HG03103 (cell line): ENCODE data around the gene PHC1.

Experiments
- ATAC-seq: cut with Tn5 transposase; IDR thresholded peaks from one replicate; pipeline ENCODE4 v1.9.1; 2021; ENCODE audit warnings: low read depth; ENCODE audit not compliant: unreplicated experiment

PHC1 gene

DNA sequence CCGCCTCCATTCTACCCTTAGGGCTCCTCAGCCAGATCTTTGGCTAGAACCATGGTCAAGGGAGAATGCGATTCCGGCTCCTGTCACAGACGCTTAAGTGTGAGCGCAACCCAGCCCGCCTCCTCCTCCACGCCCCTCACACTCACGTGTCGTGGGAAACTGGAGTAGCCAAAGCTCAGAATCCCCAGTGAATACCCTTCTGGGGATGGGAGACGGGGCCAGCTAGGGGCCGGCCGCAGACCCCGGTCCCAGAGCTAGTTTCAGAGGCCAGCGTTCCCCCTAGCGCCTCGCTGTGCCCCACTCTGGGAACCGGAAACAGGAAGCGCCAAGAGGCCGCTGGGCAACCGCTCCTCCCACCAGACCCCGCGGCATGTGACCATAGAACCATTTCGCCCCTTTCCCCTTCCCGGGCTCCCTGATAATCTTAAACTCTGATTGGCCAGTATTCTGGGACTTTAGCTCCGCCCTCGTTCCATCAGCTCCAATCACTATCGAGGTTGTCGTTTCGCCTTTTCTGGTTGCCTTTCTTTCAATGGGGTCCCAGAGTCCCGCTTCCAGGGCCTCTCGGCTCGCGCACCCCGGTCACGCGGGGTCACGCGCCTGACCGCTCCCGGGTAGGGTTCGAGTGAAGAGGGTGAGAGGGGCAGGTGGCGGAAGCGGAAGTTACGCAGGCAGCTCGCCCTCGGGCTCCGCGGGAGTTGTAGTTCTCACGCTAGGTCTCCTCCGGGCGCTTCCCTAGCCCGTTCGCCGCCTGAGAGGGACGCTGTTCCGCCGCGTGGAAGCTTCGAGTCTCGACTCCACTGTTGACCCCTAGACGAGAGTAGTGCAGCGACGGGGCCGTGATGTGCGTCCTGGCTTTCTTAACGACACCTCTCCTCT, 35.3 kb downstream of the PHC1 start, which contains the start of gene M6PR:
Gene M6PR, minus strand, starts transcription at position 304 of the 879 bp plus-strand sequence. CDS start 3,241 bp downstream, outside the sequence.
- ATAC-seq = peak; percentile 82

DNA sequence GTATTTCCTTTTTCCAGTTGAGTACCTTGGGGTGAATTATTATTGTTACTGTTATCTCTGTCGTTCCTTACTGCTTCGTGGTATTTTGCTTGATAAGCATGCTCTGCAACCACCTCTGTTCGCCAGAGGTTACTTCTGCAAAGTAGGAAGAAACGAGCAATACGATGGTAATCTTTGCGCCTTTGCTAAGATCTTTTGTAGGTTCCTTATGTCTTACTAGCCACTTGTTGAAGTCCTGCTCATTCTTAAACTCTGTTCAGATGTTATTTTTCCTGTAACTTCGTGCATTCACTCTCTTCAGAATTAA, 35.9 kb downstream of the PHC1 start:
- peak; percentile 6 for ATAC-seq

DNA sequence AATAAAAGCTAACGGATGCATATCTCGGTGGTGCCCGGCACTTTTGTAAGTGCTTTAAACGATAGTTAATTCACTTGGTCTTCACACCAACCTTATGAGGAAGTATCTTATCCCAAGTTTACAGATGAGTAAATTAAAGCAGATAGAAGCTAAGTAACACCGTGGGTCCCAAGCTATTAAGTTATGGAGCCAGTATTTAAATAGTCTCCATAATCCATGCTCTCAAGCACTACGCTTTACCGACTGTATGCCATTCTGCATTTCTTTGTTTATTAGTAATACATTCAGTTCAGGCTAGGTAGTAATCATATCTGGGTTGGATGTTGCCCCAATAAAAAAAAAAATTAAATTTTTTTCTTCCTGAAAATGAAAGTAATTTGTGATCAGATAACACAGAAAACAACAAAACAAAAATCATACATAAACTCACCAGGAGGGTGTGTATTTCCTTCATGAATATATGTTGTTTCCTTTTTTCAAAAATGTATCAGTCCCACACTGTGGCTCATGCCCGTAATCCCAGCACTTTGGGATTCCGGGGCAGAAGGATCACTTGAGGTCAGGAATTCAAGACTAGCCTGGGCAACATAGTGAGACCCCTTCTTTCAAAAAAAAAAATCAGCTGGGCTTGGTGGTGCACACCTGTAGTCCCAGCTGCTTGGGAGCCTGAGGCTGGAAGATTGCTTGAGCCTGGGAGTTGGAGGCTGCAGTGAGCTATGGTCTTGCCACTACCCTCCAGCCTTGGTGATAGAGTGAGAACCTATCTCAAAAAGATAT, 36.6 kb downstream of the PHC1 start:
- ATAC-seq = no peak

DNA sequence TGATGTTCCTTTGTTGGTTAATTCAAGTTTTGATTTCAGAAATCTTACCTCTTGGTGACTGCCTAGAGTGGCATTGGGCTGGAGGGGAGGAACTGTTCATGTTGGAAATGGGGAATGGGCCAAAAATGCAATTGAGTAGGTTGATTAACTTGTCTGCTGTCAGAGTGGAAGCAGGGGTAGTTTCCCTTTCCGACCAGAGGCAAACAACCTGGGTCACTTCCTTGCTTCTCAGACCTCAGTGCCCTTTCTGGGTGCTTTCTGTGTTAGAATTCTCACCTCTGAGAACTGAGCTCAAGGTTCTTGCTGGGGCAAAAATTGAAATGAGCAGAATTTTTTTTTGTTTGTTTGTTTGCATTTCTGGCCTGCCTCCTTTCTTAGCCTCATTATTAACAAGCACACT, 37.4 kb downstream of the PHC1 start:
- ATAC-seq = no peak

DNA sequence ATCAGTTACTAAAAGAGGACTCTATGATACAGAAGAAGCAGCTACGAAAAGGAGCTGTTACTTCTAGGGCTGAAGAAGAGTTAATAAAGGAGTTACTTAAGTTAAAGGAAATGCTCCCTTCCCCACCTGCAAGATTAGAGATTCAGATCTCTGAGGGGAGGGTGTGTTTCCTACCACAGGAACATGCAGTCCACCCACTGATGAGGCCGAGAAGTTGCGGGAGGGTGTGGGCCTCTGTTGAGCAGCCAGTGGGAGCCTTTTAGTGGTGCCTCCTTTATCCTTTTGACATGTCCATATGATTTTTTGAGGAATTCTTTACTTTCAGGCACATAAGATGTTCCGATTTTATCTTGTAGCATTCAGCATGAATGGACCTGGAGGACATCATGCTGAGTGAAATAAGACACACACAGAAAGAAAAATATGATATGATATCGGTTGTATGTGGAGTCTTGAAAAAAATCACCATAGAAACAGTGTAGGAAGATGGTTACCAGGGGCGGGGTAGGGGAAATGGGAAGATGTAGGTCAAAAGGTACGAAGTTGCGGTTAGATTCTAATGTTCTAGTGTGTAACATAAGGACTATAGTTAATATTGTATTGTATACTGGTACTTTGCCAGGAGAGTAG, 39.6 kb downstream of the PHC1 start:
- no peak for ATAC-seq

DNA sequence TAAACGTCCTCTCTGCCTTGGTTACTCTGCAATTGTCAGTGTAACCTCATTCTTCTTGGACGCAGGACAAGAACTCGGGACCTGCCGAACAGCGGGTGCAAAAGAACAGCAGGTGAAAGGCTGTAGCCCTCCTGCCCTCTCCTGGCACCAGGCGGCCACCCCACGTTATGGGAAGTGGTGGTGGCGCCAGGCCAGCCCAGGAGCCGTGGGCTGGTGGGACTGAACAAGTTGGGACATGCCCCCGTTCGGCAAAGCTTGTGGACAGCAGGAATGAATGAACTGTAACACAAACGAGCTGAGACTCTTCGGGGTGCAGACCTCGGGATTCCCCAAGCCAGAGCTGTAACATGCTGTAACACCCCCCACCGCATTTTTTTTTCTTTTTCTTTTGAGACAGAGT, 41.8 kb downstream of the PHC1 start:
- ATAC-seq = no peak

DNA sequence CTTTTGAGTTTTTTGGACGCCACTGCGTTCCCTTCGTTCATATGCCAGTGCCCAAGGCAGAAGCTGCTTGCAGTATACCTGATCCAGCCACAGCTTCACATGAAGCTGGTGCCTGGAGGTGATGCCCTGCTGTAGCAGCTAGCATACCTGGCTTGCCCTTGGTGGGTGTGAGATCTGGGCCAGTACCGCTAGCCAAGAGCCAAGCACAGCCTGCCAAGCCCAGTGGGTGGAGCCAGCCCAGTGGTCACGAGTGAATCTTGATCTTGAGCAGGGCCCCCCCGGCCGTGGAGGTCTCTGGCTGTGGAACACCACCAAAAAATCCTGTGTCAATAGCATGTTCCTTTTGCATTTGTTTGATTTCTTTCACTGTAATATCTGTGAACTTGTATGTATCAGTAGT, 42.5 kb downstream of the PHC1 start:
- no peak for ATAC-seq

DNA sequence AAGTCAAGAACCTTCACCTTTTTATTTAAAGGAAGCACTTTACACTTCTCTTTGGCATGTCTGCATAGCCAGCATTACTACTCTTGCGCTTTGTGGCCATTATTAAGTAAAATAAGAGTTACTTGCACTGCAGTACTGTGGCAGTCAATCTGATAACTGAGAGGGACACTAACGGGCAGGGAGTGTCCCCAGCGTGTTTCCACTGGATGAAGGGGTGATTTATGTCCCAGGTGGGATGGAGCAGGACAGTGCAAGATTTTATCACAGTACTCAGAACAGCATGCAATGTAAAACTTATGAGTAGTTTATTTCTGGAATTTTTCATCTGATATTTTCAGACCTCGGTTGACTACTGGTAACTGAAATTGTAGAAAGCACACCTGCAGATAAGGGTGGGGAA, 43.3 kb downstream of the PHC1 start:
- no peak for ATAC-seq

DNA sequence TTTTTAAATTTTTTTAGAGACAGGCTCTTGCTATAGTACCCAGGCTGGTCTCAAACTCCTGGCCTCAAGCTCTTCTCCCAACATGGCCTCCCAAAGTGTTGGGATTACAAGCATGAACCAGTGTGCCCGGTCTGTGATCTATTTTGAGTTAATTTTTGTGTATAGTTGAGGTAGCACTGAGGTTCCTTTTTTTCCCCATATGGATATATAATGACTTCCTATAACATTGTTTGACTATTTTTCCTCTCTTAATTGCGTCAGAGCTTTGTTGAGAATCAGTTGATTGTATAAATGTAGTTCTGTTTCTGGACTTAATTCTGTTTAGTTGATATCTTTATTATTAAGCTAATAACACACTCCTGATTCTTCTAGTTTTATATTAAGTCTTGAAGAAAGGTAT, 43.8 kb downstream of the PHC1 start:
- no peak for ATAC-seq

DNA sequence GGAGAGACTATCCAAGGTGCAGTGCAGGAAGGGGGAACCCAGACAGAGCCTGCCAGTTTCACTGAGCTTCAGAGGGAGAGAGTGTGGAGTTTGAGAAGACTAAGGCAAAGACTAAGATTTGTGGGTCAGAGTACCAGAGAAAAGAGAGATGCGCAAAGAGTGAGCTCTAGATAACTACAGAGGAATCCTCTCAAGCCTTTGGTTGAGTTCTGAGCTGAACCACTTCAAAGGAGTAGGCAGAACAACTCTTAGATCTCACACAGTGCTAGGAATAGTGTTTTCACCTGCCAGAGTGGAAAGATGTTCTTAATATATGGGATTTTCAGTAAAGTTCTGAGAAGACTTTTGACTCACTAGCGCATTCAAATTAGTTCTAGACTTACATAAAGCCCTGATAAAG, 45.9 kb downstream of the PHC1 start:
- no peak for ATAC-seq

DNA sequence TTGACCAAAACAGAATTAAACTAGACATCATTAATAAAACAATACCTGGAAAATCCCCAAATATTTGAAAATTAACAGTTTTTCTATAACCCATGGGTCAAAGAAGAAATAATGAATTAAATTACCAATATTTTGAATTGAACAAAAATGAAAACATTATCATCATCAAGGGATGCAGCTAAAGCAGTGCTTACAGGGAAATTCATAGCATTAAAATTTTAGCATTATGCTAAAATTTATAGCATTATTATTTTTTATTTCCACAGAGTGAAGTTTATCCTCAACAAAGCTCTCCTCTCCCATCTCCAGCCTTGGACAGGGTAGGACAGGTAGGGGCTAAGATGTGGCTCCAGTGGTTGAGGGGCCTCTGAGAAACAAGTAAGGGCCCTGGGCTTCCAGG, 54.5 kb downstream of the PHC1 start:
- no peak for ATAC-seq

DNA sequence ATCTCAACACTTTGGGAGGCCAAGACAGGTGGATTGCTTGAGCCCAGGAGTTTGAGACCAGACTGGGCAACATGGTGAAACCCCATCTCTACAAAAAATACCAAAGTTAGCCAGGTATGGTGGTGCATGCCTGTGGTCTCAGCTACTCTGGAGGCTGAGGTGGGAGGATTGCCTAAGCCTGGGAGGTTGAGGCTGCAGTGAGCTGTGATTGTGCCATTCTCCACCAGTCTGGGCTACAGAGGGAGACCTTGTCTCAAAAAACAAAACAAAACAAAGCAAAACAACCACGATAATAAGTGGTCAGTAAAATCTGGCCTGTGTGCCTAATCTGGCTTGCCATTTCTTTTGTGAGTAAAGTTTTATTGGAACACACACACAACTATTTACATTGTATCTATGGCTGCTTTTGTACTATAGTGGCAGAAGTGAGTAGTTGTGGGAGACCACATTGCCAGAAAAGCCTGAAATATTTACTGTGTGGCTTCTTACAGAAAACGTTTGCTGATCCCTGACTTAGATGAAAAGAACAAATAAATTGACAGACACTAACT, 55.6 kb downstream of the PHC1 start:
- ATAC-seq = no peak

DNA sequence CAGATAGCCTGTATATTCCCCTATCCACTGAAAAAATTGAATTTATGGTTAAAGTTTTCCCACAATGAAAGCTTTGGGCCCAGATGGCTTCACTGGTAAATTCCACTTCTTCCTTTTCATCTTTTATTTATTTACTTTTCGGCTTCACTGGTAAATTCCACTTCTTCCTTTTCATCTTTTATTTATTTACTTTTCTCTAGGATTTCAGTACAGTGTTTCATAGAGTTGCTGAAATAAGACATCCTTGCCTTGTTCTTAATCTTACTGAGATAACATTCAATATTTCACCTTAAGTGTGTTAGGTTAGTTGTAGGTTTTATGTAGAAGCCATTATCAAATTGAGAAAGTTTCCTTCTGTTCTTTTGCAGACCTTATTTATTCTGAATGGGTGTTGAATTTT, 56.1 kb downstream of the PHC1 start:
- ATAC-seq = no peak

DNA sequence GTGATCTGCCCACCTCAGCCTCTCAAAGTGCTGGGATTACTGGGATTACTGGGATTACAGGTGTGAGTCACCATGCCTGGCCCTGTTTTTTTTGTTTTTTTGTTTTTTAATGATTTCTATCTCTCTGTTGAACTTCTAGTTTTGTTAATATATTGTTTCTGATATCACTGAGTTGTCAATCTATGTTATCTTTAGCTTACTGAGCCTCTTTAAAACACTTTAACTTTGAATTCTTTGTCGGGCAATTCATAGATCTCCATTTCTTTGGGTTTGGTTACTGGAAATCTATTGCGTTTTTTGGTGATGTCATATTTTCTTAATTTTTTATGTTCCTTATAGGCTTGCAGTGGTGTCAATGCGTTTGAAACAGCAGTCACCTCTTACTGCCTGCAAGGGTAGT, 65.8 kb downstream of the PHC1 start:
- no peak for ATAC-seq

DNA sequence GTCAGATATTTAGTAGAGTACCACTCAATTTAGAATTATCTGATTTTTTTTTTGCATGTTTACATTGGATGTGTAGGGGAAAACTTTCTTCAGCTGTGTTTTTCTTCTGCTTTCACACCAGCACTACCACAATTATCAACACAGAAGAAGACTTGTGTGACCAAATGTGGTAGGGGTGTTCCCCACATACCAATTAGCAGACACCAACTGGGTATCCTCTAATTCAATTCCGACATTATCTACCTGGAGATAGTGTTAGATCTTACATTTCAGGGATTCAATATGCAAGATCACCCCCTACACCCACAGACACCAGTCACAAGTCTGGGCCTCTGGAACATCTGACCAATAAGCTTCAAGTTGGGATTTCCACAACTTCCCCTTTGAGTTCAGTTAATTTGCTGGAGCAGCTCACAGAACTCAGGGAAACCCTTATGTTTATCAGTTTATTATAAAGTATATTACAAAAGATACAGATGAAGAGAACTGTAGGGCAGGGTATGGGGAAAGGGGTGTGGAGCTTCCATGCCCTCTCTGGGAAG, 71.0 kb downstream of the PHC1 start:
- ATAC-seq = no peak

DNA sequence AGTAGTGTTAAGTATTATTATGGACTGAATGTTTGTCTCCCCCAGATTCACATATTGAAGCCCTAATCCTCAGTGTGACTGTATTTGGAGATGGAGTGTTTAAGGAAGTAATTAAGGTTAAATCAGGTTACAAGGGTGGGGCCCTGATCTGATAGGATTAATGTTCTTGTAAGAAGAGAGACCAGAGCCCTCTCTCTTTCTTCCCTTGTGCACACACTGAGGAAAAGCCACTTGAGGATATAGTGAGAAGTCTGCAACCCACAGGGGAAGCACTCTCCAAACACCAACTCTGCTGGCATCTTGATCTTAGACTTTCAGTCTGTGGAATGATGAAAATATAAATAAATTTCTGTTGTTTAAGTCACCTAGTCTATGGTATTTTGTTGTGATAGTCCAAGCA, 72.9 kb downstream of the PHC1 start:
- no peak for ATAC-seq

DNA sequence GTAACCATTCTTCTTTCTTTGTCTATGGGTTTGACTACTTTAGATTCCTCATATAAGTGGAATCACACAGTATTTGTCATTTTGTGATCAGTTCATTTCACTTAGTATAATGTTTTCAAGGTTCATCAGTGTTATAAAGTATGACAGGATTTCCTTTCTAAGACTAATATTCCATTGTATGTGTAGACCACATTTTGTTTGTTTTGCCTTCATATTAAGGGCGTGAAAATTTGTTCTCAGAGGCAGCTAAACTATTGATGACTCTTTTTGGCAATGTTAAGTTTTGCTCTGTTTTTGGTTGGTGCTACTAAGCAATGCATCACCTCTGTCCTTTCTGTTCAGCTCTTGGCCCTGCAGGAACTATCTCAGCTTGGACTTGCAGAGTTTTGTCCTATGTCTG, 73.4 kb downstream of the PHC1 start:
- ATAC-seq = no peak

DNA sequence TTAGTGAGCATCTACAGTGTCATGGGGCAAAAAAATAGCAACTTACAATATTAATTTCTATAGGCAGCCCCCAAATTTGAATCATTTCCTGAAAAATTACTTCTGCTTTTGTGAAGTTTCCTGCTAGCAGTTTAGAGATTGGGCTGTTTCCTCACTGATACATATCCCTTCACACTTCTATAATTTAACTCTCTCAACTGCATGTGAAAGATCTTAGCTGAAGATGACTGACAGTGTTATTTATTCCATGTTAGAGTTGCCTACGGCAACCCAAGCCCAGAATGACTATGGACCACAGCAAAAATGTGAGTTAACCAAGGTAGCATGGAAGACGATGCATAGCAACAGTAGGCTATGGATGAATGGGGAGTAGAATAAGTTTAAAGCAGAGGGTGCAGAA, 75.1 kb downstream of the PHC1 start, which contains the start of gene KLRG1:
Gene KLRG1, plus strand, starts transcription at position 134 of the 400 bp plus-strand sequence. Its CDS starts 90 bp downstream, at position 224.
- ATAC-seq = no peak
